SH-SY5Y (cell line): ENCODE results near the gene COL26A1.

Experiments
- GATA2 ChIP-seq: IDR thresholded peaks from 2 replicates; pipeline ENCODE4 v1.6.1; 2011; ENCODE audit warnings: mild to moderate bottlenecking, low read depth, low read length
- GATA3 ChIP-seq: IDR thresholded peaks from 2 replicates; pipeline ENCODE4 v1.6.1; 2011; ENCODE audit warnings: low read depth, mild to moderate bottlenecking, low read length, moderate library complexity

DNA sequence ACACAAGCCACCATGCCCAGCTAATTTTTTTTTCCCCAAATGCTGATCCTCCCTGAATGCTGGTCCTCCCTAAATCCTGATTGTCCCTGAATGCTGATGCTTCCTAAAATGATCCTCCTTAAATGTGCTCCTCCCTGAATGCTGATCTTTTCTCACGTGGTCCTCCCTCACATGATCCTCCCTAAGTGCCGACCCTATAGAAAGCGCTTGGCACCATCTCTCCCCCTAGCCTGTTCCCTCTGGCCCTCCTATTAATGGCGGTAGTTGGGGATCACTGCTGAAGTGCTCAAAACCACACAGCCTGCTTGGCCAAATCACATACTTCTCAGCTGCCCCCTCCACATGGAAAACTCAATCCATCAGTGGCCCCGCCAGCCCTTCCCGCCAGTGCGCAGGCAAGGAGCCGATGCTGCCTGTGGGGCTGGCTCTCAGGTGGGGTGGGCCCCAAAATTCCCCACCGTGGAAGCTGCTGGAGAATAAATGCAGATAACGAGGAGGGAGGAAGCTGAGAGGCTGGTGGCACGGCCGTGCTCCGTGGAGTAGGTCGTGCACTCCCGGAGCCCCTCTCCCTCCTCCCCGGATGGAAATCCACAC lies 42.9 kb downstream of the COL26A1 start:
- TF ChIP-seq GATA3 (no peak), GATA2 (no peak)
